Activated CD4-positive, alpha-beta T cell treated with anti-CD3 and anti-CD28 coated beads, Interleukin-2, Interleukin-4, amounts not matched to agents 100 ng/mL and 50 ng/mL, durations not matched to agents 16 hours and 8 hours (primary cell): ENCODE data around the gene ARHGAP8.
"Not testable (repeated sequence)": the region's sequence is repeated elsewhere in the genome, so short reads cannot be mapped to it uniquely, and the experiment has no call there.

Experiments
- DNase-seq: peaks from one replicate; pipeline ENCODE4 v3.0.0-alpha.2; 2020; ENCODE audit warnings: low spot score

Gene ARHGAP8

GRCh38 chr22:44889255-44889878 is 137.0 kb downstream of the ARHGAP8 start:
- DNase-seq: no peak

- no peak for DNase-seq
These were observed 138.3 kb downstream of the ARHGAP8 start for GRCh38 chr22:44890416-44891292.

- DNase-seq: no peak
These were observed 138.9 kb downstream of the ARHGAP8 start for GRCh38 chr22:44891293-44891747.

GRCh38 chr22:44891791-44892190 is 139.4 kb downstream of the ARHGAP8 start:
- no peak for DNase-seq

DNA sequence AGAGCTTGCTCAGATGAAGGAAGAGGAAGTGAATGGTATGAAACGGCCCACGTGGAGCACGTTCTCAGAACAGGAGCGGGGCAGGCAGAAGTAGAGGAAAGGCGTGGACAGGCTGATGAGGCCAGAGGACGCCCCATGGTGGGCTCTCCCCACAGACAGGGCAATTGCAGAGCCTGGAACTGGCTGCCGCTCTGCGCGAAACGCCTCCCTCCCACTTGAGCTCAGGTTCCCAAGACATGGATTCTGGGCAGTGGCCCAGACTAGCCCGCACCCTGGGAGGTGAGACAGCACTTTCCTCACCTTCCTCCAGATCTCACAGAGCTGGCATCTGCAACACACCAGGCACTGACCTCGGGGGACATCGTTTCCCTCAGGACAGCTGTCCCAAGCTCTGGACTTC is 139.9 kb downstream of the ARHGAP8 start:
- no peak for DNase-seq

DNA sequence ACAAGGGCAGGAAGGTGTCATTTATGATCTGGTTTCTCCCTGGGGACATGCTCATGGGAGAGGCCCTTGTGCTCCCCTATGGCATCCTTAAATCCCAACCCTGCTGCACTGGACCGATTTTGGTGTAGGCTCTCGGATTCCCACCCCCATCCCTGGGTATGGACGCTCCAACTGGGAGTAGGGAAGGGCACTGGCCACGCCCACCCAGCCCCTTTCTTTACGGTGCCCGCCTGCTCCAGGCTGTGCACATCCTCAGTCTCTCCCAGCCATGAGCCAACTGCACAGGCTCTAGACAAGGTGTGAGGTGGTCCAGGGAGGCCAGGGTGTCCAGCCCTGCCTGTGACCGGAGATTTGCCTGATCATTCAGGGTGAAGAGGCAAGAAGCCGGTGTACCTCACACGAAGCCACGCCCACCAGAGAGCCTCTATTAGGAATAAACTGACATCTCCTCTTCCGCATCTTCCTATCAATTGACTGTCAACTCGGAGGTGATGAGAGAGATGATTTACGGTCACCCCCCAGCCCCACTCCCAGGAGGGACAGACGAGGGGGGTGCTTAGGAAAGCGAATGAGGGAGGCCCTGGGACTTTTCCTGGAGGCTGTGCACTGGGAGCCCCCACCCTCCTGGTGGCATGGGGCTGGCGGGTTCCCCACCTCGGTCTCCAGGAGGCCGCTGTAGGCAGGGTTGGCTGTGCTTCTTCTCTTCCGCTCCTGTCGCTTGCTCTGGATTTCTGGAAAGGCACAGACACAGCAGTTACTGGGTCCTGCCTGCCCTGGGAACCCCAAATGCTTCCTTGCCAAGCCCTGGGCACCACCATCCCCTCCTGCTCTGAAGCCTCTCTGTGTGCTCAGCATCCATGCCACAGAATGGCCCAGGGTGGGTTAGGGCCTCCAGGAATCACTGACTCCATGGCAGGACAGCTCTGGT is 140.7 kb downstream of the ARHGAP8 start:
- no peak for DNase-seq

DNA sequence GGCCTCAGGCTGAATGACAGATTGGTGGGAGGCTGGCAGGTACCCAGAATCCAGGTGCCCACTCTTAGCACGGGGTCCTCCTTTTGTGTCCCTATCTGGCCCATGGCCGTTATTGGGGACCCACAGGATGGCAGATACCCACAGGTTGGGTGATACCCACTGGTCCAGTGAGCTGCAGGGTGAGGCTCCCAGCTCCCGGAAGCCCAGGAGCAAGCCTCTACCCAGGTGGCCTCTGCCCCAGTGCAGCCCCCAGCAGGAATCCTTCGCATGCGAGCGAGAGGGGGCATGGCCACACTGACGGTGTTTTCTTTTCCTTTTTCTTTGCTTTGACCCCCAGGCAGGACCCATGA is 141.3 kb downstream of the ARHGAP8 start:
- no peak for DNase-seq

DNA sequence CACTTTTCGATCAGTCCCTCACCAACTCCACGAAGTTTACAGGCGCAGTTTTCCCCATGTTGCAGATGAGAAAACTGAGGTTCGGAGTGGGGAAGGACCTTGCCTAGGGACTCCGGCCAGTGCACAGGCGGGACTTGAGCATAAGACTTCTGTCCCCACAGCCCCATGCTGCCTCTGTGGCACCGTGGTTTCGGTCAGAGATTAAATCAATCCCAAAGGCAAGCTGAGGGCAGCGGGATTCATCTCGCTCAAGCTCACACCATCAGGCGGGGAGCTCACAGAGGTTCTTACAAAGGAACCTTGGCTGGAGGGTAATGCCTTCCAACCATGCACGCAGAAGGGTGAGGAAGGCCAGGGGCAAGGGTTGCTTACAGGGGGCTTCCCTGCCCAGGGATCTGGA is 141.9 kb downstream of the ARHGAP8 start:
- no peak for DNase-seq

DNA sequence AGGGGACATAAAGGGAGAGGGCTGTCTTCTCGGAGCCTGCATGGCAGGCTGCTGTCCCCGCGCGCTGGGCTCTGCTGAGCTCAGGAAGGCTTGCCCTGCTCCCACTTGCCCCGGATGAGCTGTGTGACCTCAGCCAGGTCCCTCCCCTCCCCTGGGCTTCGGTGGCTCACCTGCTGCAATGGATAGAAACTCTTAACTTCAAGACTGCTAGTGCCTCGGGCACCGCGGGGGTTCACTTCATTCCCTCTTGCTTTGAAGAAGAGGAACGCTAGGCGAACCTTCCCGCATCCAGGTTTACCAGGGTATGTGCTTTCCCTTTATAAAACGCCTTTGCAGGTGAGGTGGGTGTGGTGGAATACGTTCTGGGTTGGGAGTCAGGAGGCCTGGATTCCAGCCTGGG is 142.4 kb downstream of the ARHGAP8 start:
- no peak for DNase-seq

GRCh38 chr22:44895296-44896055 is 143.1 kb downstream of the ARHGAP8 start:
- no peak for DNase-seq

- no peak for DNase-seq
These were observed 145.9 kb downstream of the ARHGAP8 start for GRCh38 chr22:44898236-44898635.

- DNase-seq: no peak
These were observed 148.9 kb downstream of the ARHGAP8 start for GRCh38 chr22:44901301-44901700.

GRCh38 chr22:44903164-44903563 is 150.8 kb downstream of the ARHGAP8 start:
- not testable (repeated sequence) for DNase-seq

GRCh38 chr22:44904492-44905152 is 152.2 kb downstream of the ARHGAP8 start:
- DNase-seq: not testable (repeated sequence)

- no peak for DNase-seq
These were observed 154.0 kb downstream of the ARHGAP8 start for GRCh38 chr22:44906248-44906936.

DNA sequence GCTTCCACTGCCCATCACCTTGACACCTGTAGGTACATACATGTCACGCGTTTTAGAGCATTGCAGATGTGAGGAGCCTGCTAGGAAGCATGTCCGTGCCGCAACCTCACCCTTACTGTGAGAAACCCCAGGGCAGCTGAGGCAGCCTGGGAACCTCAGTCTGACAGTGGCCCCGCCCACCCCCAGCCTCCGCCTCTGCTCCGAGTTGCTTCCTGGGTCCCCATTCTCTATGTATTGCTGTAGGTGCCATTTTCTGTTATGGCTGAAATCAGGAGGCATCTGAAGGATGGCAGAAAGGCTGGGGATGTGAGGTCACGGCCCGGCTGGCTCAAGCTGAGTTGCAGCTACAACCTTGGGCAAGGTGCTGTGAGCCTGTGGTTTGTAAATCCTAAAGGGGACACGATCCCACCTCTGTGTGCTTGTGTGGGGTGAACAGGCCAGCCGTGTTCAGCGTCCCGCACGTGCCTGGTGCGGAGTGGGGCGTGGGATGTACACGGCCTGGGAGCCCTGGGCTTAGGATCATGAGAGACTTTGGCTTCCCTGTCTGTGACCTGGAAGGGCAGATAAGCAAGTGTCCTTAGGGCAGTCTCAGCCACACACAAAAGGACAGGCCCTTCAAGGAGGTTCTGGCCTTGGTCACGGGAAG is 154.7 kb downstream of the ARHGAP8 start:
- DNase-seq: no peak

GRCh38 chr22:44907765-44908737 is 155.7 kb downstream of the ARHGAP8 start:
- no peak for DNase-seq

DNA sequence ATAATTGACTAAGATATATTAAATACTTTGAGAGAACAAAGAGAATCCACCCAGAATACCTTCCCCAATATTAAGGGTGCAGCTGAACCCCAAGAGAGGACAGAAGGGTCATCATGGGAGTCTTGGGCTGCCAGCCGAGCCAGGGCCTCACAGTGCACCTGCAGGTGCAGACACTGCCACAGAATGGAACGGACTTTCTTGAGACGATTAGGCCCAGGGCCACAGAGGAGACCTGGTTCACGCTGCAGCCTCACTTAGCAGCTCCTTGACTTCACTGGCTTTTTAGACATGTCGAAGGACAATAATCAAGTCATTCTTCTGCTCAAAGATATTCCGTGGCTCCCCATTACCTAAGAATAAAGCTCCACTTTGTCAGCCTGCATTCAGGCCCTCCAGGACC is 156.9 kb downstream of the ARHGAP8 start:
- DNase-seq: no peak
